ENCODE measurements around the gene RBM47.

- TF ChIP-seq CREB1 (IDR thresholded peaks at IDR 0.05; ENCODE audit: low read depth) (no peak), MAX (IDR thresholded peaks at IDR 0.05) (no peak), EP300 (IDR thresholded peaks at IDR 0.05; ENCODE audit: borderline replicate concordance) (no peak), TAF1 (IDR thresholded peaks at IDR 0.05; ENCODE audit: low read depth) (no peak), YY1 (IDR thresholded peaks at IDR 0.05; ENCODE audit: low read depth) (no peak), EGR1 (IDR thresholded peaks at IDR 0.05) (no peak), CEBPB (IDR thresholded peaks at IDR 0.05) (no peak), TEAD4 (IDR thresholded peaks at IDR 0.05) (no peak), RAD21 (IDR thresholded peaks at IDR 0.05; ENCODE audit: low read depth) (no peak), USF1 (IDR thresholded peaks at IDR 0.05) (no peak), FOXM1 (IDR thresholded peaks at IDR 0.05; ENCODE audit: borderline replicate concordance, low read depth) (no peak)
Observed at GRCh38 chr4:40546969-40547788, 82.5 kb downstream of the RBM47 start.
